GM12892 (cell line): ENCODE measurements around the gene BCLAF1.

Experiments
- POLR2A ChIP-seq: IDR thresholded peaks from 2 replicates; pipeline ENCODE4 v1.6.1; 2011; ENCODE audit warnings: low read depth, low read length, control low read depth
- POLR2AphosphoS5 ChIP-seq: IDR thresholded peaks from 2 replicates; pipeline ENCODE4 v1.6.1; 2011; ENCODE audit warnings: low read depth, low read length, control low read depth

- no peak for TF ChIP-seq POLR2AphosphoS5
- no peak for TF ChIP-seq POLR2A
Observed at GRCh38 chr6:136294621-136295020, 5.0 kb upstream of the BCLAF1 start.
